Measurements from ENCODE around the gene TMUB2.

DNA sequence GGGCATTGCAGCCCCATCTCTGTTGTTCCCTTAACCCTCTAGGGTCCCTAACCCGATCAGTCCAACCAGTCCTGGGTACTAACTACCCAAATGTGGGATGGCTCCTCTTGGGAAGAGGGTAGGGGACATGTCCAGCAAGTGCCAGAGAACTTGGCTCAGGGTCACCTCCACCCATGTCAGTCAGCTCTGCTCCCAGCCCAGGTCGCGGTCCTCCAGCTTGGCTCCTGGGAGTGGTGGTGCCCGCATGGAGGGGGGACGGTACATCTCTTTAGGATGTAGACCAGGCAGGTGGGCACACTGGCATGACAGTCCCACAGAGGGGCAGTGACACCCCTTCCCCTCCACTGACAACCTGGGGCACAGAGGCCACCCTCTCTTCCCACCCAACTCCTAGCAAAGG lies 6.0 kb downstream of the TMUB2 start:
- TF ChIP-seq, protein P1, sequence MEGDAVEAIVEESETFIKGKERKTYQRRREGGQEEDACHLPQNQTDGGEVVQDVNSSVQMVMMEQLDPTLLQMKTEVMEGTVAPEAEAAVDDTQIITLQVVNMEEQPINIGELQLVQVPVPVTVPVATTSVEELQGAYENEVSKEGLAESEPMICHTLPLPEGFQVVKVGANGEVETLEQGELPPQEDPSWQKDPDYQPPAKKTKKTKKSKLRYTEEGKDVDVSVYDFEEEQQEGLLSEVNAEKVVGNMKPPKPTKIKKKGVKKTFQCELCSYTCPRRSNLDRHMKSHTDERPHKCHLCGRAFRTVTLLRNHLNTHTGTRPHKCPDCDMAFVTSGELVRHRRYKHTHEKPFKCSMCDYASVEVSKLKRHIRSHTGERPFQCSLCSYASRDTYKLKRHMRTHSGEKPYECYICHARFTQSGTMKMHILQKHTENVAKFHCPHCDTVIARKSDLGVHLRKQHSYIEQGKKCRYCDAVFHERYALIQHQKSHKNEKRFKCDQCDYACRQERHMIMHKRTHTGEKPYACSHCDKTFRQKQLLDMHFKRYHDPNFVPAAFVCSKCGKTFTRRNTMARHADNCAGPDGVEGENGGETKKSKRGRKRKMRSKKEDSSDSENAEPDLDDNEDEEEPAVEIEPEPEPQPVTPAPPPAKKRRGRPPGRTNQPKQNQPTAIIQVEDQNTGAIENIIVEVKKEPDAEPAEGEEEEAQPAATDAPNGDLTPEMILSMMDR (IDR thresholded peaks at IDR 0.05; ENCODE audit: low read depth, low read length), result no peak
- no peak for TF ChIP-seq EZH2phosphoT487 (IDR thresholded peaks at IDR 0.05; ENCODE audit: low read depth)
